Measurements from ENCODE around the gene HLX.

Gene HLX

GRCh38 chr1:220926146-220926545, 46.9 kb downstream of the HLX start:
- DNase-seq: no peak

- DNase-seq: no peak
These were observed 48.2 kb downstream of the HLX start for GRCh38 chr1:220927442-220927841.

- DNase-seq: no peak
These were observed 49.1 kb downstream of the HLX start for GRCh38 chr1:220928320-220928719.

GRCh38 chr1:220928725-220929300, 49.6 kb downstream of the HLX start:
- DNase-seq: no peak

- DNase-seq: no peak
These were observed 50.1 kb downstream of the HLX start for GRCh38 chr1:220929304-220929703.

All from right forelimb (tissue), 1 donor.